Trophoblast cell (in vitro differentiated cells and primary cell): ENCODE results near the gene SND1.

Experiments
- DNase-seq, 2 donors: peaks; one replicate each; pipeline ENCODE4 v3.0.0-alpha.2; 2016
- H2AFZ ChIP-seq: 2 replicates; pipeline ENCODE4 v1.6.1; 2013; ENCODE audit warnings: low read length, moderate library complexity, mild to moderate bottlenecking; ENCODE audit not compliant: insufficient read depth, poor library complexity
- H2AK5ac ChIP-seq: 2 replicates; pipeline ENCODE4 v1.6.1; 2013; ENCODE audit warnings: mild to moderate bottlenecking, low read length
- H2BK120ac ChIP-seq: 2 replicates; pipeline ENCODE4 v1.6.1; 2013; ENCODE audit warnings: low read length, mild to moderate bottlenecking, moderate library complexity; ENCODE audit not compliant: insufficient read depth, poor library complexity
- H2BK12ac ChIP-seq: 2 replicates; pipeline ENCODE4 v1.6.1; 2013; ENCODE audit warnings: mild to moderate bottlenecking, low read length, moderate library complexity
- H2BK5ac ChIP-seq: 2 replicates; pipeline ENCODE4 v1.6.1; 2013; ENCODE audit warnings: low read length, low read depth, moderate library complexity, mild to moderate bottlenecking; ENCODE audit not compliant: poor library complexity
- H3K14ac ChIP-seq: 2 replicates; pipeline ENCODE4 v1.6.1; 2013; ENCODE audit warnings: mild to moderate bottlenecking, low read length
- H3K18ac ChIP-seq: 2 replicates; pipeline ENCODE4 v1.6.1; 2013; ENCODE audit warnings: mild to moderate bottlenecking, low read length
- H3K23ac ChIP-seq: 2 replicates; pipeline ENCODE4 v1.6.1; 2013; ENCODE audit warnings: low read length
- H3K27ac ChIP-seq: 2 replicates; pipeline ENCODE4 v1.5.1; 2013; ENCODE audit warnings: low read depth, mild to moderate bottlenecking, inconsistent platforms, low read length, moderate library complexity
- H3K27me3 ChIP-seq: 2 replicates; pipeline ENCODE4 v1.6.1; 2013; ENCODE audit warnings: inconsistent platforms, mild to moderate bottlenecking, low read length, moderate library complexity; ENCODE audit not compliant: insufficient read depth
- H3K36me3 ChIP-seq, 2 experiments: 1 replicate in 1 of 2; 2 replicates in 1 of 2; pipeline ENCODE4 v1.6.1; 2013; ENCODE audit warnings: low read length in 2 of 2, mild to moderate bottlenecking in 2 of 2, moderate library complexity in 1 of 2; ENCODE audit not compliant: insufficient read depth in 2 of 2, control insufficient read depth in 1 of 2
- H3K4ac ChIP-seq: 2 replicates; pipeline ENCODE4 v1.6.1; 2013; ENCODE audit warnings: low read depth, mild to moderate bottlenecking, low read length, moderate library complexity
- H3K4me1 ChIP-seq, 2 experiments: 1 replicate in 1 of 2; 2 replicates in 1 of 2; pipeline ENCODE4 v1.6.1; 2013; ENCODE audit warnings: low read length in 2 of 2, mild to moderate bottlenecking in 2 of 2, moderate library complexity in 1 of 2; ENCODE audit not compliant: insufficient read depth in 2 of 2, control insufficient read depth in 1 of 2
- H3K4me2 ChIP-seq: 2 replicates; pipeline ENCODE4 v1.6.1; 2013; ENCODE audit warnings: inconsistent platforms, mild to moderate bottlenecking, low read length, moderate library complexity
- H3K4me3 ChIP-seq: 2 replicates; pipeline ENCODE4 v1.5.1; 2013; ENCODE audit warnings: mild to moderate bottlenecking, low read depth, low read length, inconsistent platforms
- H3K79me1 ChIP-seq: one replicate; pipeline ENCODE4 v1.6.1; 2013; ENCODE audit warnings: low read length
- H3K79me2 ChIP-seq: 2 replicates; pipeline ENCODE4 v1.6.1; 2013; ENCODE audit warnings: low read length, mild to moderate bottlenecking; ENCODE audit not compliant: control insufficient read depth, insufficient read depth, poor library complexity
- H3K9ac ChIP-seq: 2 replicates; pipeline ENCODE4 v1.6.1; 2013; ENCODE audit warnings: mild to moderate bottlenecking, low read length
- H3K9me3 ChIP-seq: 2 replicates; pipeline ENCODE4 v1.6.1; 2013; ENCODE audit warnings: low read depth, mild to moderate bottlenecking, control low read depth, inconsistent platforms, low read length; ENCODE audit not compliant: insufficient read depth
- H4K12ac ChIP-seq: 2 replicates; pipeline ENCODE4 v1.6.1; 2013; ENCODE audit warnings: low read depth, mild to moderate bottlenecking, low read length, moderate library complexity
- H4K8ac ChIP-seq: 2 replicates; pipeline ENCODE4 v1.6.1; 2013; ENCODE audit warnings: low read depth, mild to moderate bottlenecking, low read length, moderate library complexity
- H4K91ac ChIP-seq: one replicate; pipeline ENCODE4 v1.6.1; 2013; ENCODE audit warnings: low read depth, mild to moderate bottlenecking, low read length, moderate library complexity
- WGBS: extraction: QIAGEN DNeasy Blood & Tissue Kit; methylation state at CpG from one replicate; pipeline ENCODE4 v1.1.7; 2013; ENCODE audit warnings: missing lambda C conversion rate; ENCODE audit not compliant: insufficient read length, insufficient coverage; ENCODE audit errors: extremely low coverage; 5-methylcytosine and 5-hydroxymethylcytosine counted together

The SND1 gene

GRCh38 chr7:128019288-128019687, 367.3 kb downstream of the SND1 start:
- H4K91ac ChIP-seq: no peak overlapping the region
- H3K27ac ChIP-seq: no peak overlapping the region
- H3K4me3 ChIP-seq: no peak overlapping the region
- H2BK5ac ChIP-seq: no peak overlapping the region
- no peaks in the 10 kb centered on the region for H3K27me3 ChIP-seq
- DNase-seq: no peak
- H3K79me2 ChIP-seq: no peaks in the 10 kb centered on the region
- H3K9ac ChIP-seq: no peak overlapping the region
- H3K4ac ChIP-seq: no peak overlapping the region
- no peak overlapping the region for H2AK5ac ChIP-seq
- no CpG with 5 or more reads among the region's 3 CpGs for whole genome bisulfite sequencing
- no peak overlapping the region for H2BK12ac ChIP-seq
- H3K9me3 ChIP-seq: no peaks in the 10 kb centered on the region
- no peak overlapping the region for H2AFZ ChIP-seq
- H3K36me3 ChIP-seq: peaks cover 11 to 27% of the 10 kb centered on the region in 2 experiments
- H4K8ac ChIP-seq: no peak overlapping the region
- H3K4me1 ChIP-seq: peaks cover 13 to 16% of the 10 kb centered on the region in 2 experiments
- H3K18ac ChIP-seq: no peak overlapping the region
- no peak overlapping the region for H3K23ac ChIP-seq
- no peak overlapping the region for H3K14ac ChIP-seq
- no peaks in the 10 kb centered on the region for H3K79me1 ChIP-seq
- no peak overlapping the region for H4K12ac ChIP-seq
- no peak overlapping the region for H2BK120ac ChIP-seq
- no peak overlapping the region for H3K4me2 ChIP-seq

GRCh38 chr7:128020159-128020558, 368.2 kb downstream of the SND1 start:
- no peak overlapping the region for H3K18ac ChIP-seq
- H3K27me3 ChIP-seq: no peaks in the 10 kb centered on the region
- H3K36me3 ChIP-seq: peaks cover 11 to 20% of the 10 kb centered on the region in 2 experiments
- DNase-seq: peak in 1 of 2 donors; percentile 28
- H3K23ac ChIP-seq: no peak overlapping the region
- no peaks in the 10 kb centered on the region for H3K9me3 ChIP-seq
- no peak overlapping the region for H4K91ac ChIP-seq
- peaks cover 13 to 16% of the 10 kb centered on the region in 2 experiments for H3K4me1 ChIP-seq
- H3K14ac ChIP-seq: no peak overlapping the region
- H2BK120ac ChIP-seq: no peak overlapping the region
- no peak overlapping the region for H2BK5ac ChIP-seq
- H3K79me1 ChIP-seq: no peaks in the 10 kb centered on the region
- no peak overlapping the region for H3K4me3 ChIP-seq
- H3K4me2 ChIP-seq: no peak overlapping the region
- no peak overlapping the region for H3K9ac ChIP-seq
- no peak overlapping the region for H4K8ac ChIP-seq
- H3K4ac ChIP-seq: no peak overlapping the region
- no peaks in the 10 kb centered on the region for H3K79me2 ChIP-seq
- H2AFZ ChIP-seq: no peak overlapping the region
- no peak overlapping the region for H3K27ac ChIP-seq
- H4K12ac ChIP-seq: no peak overlapping the region
- H2AK5ac ChIP-seq: no peak overlapping the region
- no peak overlapping the region for H2BK12ac ChIP-seq
- no CpG with 5 or more reads among the region's 6 CpGs for WGBS

GRCh38 chr7:128021366-128021765, 369.4 kb downstream of the SND1 start:
- Histone ChIP-seq H3K14ac (no peak overlapping the region), H3K36me3 (peaks cover 11 to 22% of the 10 kb centered on the region in 2 experiments), H3K27ac (no peak overlapping the region), H3K79me1 (no peaks in the 10 kb centered on the region), H3K9me3 (no peaks in the 10 kb centered on the region), H2BK12ac (no peak overlapping the region), H2BK120ac (no peak overlapping the region), H2AK5ac (no peak overlapping the region), H3K4me3 (no peak overlapping the region), H3K4me2 (no peak overlapping the region), H2BK5ac (no peak overlapping the region), H3K9ac (no peak overlapping the region), H3K79me2 (no peaks in the 10 kb centered on the region), H3K18ac (no peak overlapping the region), H3K4me1 (peaks cover 16% of the 10 kb centered on the region in 2 experiments), H4K12ac (no peak overlapping the region), H3K4ac (no peak overlapping the region), H4K8ac (no peak overlapping the region), H3K23ac (no peak overlapping the region), H2AFZ (no peak overlapping the region), H3K27me3 (no peaks in the 10 kb centered on the region), H4K91ac (no peak overlapping the region)
- peak; percentile 83 to 94 for DNase-seq
- WGBS: no CpG with 5 or more reads among the region's 2 CpGs

GRCh38 chr7:128022631-128023532, 370.9 kb downstream of the SND1 start:
- no peak overlapping the region for H3K27ac ChIP-seq
- H3K79me1 ChIP-seq: no peaks in the 10 kb centered on the region
- no peak overlapping the region for H3K4ac ChIP-seq
- H3K36me3 ChIP-seq: peaks cover 8 to 15% of the 10 kb centered on the region in 2 experiments
- no peak overlapping the region for H3K4me3 ChIP-seq
- H3K18ac ChIP-seq: no peak overlapping the region
- no peak overlapping the region for H2BK5ac ChIP-seq
- H3K9ac ChIP-seq: no peak overlapping the region
- DNase-seq: no peak
- no peak overlapping the region for H2BK12ac ChIP-seq
- no peaks in the 10 kb centered on the region for H3K79me2 ChIP-seq
- no peak overlapping the region for H4K8ac ChIP-seq
- no peak overlapping the region for H3K23ac ChIP-seq
- H4K12ac ChIP-seq: no peak overlapping the region
- peak overlapping the region; percentile 2 for H3K4me2 ChIP-seq
- H3K27me3 ChIP-seq: no peaks in the 10 kb centered on the region
- H2AK5ac ChIP-seq: no peak overlapping the region
- H3K14ac ChIP-seq: no peak overlapping the region
- peaks cover 16% of the 10 kb centered on the region in 2 experiments for H3K4me1 ChIP-seq
- no CpG with 5 or more reads among the region's 6 CpGs for WGBS
- H4K91ac ChIP-seq: no peak overlapping the region
- H2BK120ac ChIP-seq: no peak overlapping the region
- no peak overlapping the region for H2AFZ ChIP-seq
- no peaks in the 10 kb centered on the region for H3K9me3 ChIP-seq
